GM18868 (cell line): ENCODE data around the gene LCK.

Experiments used
- ATAC-seq: cut with Tn5 transposase; IDR thresholded peaks from one replicate; pipeline ENCODE4 v1.9.1; 2021; ENCODE audit warnings: mild to moderate bottlenecking, moderate library complexity; ENCODE audit not compliant: unreplicated experiment

LCK gene

GRCh38 chr1:32311709-32312393 lies 60.8 kb downstream of the LCK start:
- ATAC-seq = no peak

GRCh38 chr1:32316903-32317277 lies 65.8 kb downstream of the LCK start:
- ATAC-seq = no peak

DNA sequence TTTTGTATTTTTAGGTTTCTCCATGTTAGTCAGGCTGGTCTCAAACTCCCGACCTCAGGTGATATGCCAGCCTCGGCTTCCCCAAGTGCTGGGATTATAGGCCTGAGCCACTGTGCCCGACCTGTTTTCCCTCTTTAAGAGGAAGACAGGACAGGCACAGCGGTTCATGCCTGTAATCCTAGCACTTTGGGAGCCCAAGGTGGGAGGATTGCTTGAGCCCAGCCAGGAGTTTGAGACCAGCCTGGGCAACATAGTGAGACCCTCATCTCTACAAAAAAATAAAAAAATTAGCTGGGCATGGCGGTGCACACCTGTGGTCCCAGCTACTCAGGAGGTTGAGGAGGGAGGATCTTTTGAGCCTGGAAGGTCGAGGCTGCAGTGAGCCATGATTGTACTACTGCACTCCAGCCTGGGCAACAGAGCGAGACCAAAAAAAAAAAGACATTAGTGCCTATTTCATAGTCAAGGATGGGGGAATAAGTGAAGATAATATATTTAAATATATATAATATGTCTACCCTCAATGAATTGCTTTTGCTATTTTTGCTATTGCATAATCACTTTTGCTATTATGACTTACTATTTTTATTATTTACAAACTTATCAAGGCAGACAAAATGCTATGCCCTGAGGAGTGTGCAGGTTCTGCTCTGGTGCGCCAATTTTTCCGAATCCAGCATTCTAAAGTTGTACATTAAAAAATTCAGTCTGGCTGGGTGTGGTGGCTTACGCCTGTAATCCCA lies 67.2 kb downstream of the LCK start:
- no peak for ATAC-seq

GRCh38 chr1:32321712-32322291 lies 70.7 kb downstream of the LCK start:
- ATAC-seq = no peak

GRCh38 chr1:32327204-32327603 lies 76.1 kb downstream of the LCK start:
- ATAC-seq = no peak

DNA sequence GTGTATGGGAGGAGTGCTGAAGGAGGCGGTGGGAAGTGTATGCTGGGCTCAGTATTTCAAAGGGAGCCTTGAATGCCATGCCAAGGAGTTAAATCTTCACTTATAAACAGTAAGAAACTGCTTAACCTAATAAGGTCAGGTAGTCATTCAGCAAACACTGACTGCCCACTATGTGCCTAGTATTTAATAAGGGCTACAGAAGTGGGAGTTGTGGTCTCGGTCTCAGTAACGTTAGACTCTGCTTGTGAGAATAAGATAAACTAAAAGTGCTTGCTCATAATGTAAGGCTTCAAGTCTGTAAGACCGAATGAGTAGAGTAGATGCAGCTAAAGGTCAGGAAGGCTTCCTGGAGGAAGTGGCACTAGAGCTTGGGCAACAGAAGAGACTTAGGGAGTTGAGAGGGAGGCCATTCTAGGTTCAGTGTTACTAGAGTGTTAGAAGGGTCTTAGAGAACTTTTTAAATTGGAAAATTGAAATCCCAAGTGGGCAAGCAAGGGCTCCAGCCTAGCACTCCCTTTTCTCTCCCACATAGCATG lies 78.9 kb downstream of the LCK start:
- ATAC-seq = no peak

DNA sequence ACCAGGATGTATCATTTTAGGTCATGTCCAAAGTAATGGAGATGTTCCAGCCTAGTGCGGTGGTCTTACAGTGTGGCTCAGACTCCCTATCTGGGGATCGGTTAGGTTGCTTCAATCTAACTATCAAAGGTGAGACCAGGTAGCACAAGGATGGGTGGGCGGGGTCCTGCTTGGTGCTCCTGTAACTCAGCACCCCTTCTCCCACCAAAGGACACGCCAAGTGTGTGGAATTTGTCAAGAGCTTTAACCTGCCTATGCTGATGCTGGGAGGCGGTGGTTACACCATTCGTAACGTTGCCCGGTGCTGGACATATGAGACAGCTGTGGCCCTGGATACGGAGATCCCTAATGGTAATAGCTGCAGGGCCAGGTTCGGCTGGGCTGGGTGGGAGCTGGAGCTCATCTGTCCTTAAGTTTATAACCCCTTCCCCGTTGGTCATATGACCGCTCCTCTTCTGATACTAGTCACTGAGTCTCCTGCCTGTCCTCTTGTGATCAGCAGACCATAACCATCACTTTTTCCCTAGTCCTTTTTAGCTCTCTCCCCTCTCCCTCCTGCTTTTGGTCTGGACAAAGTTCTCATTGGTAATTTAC lies 79.6 kb downstream of the LCK start:
- no peak for ATAC-seq

GRCh38 chr1:32331549-32331948 lies 80.5 kb downstream of the LCK start:
- no peak for ATAC-seq

GRCh38 chr1:32332290-32333079 lies 81.4 kb downstream of the LCK start:
- no peak for ATAC-seq

GRCh38 chr1:32333251-32333963 lies 82.3 kb downstream of the LCK start:
- ATAC-seq = no peak

DNA sequence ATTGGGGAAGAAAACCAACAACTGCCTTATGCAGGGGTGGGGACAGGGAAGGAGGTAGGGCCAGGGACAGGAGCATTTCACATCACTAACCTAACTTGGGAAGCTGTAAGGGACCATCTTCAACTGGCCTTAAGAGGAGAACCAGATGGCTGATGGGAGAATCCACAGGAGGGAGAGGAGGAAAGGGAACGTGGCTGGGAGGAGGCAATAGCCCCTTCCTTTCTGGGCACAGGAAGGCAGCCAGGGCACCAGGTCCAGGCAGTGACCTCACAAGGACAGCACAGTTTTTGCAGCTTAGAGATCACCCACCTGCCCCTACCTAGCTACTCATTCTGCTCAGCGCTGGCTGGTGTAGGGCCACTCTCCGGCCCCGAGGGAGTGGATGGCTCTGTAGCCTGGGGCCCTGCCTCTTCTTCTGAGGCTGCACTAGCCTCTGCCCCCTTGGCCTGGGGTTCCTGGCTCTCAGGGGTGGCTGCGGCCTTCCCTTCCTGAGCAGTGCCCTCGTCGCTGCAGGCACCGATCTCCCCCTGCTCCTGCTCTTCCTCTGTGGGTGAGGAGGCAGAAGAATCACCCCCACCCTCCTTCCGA lies 83.3 kb downstream of the LCK start:
- no peak for ATAC-seq

- no peak for ATAC-seq
These were observed 83.9 kb downstream of the LCK start for GRCh38 chr1:32334864-32335534.

DNA sequence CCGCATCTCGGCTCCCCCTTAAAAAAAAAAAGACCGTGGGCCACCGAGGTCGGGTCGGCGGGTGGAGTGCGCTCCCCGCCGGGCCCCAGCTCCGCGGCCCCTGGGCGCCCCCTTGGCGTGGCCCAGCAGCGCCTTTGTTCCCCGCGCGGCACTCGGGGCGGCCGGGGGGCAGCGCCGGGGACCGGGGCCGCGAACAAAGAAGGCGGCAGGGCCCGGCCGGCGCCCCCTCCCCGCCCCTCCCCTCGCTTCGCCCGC lies 84.4 kb downstream of the LCK start:
- ATAC-seq = no peak
